ACC112 (cell line): ENCODE measurements around the gene STX5.
"Not testable (repeated sequence)": the region's sequence is repeated elsewhere in the genome, so short reads cannot be mapped to it uniquely, and the experiment has no call there.

Experiments
- H2AFZ ChIP-seq: fragments of 200-600 bp; sonication (generic); one replicate; pipeline ENCODE4 v1.6.0; 2017; ENCODE audit warnings: antibody characterized with exemption, low read length; ENCODE audit not compliant: unreplicated experiment
- H3K27ac ChIP-seq: fragments of 200-600 bp; sonication (generic); 2 replicates; pipeline ENCODE4 v1.5.1; 2014; ENCODE audit warnings: low read depth, mild to moderate bottlenecking, antibody characterized with exemption, low read length, moderate library complexity
- H3K27me3 ChIP-seq: fragments of 200-600 bp; sonication (generic); 2 replicates; pipeline ENCODE4 v1.6.1; 2014; ENCODE audit warnings: mild to moderate bottlenecking, antibody characterized with exemption, low read length, moderate library complexity, mixed read lengths; ENCODE audit not compliant: insufficient read depth
- H3K36me3 ChIP-seq: fragments of 200-600 bp; sonication (generic); 2 replicates; pipeline ENCODE4 v1.6.1; 2016; ENCODE audit warnings: mild to moderate bottlenecking, antibody characterized with exemption, low read length, moderate library complexity, mixed read lengths; ENCODE audit not compliant: insufficient read depth
- H3K4me1 ChIP-seq: fragments of 200-600 bp; sonication (generic); one replicate; pipeline ENCODE4 v1.6.1; 2016; ENCODE audit warnings: low read length, mixed read lengths; ENCODE audit not compliant: insufficient read depth, unreplicated experiment, control insufficient read depth
- H3K4me3 ChIP-seq: fragments of 200-600 bp; sonication (generic); 2 replicates; pipeline ENCODE4 v1.5.1; 2014; ENCODE audit warnings: mild to moderate bottlenecking, low read depth, low read length
- H3K79me2 ChIP-seq: fragments of 200-600 bp; sonication (generic); one replicate; pipeline ENCODE4 v1.6.0; 2016; ENCODE audit warnings: low read length; ENCODE audit not compliant: control insufficient read depth, unreplicated experiment, insufficient read depth

Gene STX5

GRCh38 chr11:62853279-62853965 lies 21.6 kb upstream of the STX5 start:
- peak overlapping the region; percentile 88 for H3K4me3 ChIP-seq

GRCh38 chr11:62852523-62853188 lies 20.8 kb upstream of the STX5 start:
- no peaks in the 10 kb centered on the region for H3K27me3 ChIP-seq
- peak overlapping the region; percentile 88 for H3K4me3 ChIP-seq
- peaks cover 26% of the 10 kb centered on the region for H3K4me1 ChIP-seq
- peaks cover 37% of the 10 kb centered on the region for H3K36me3 ChIP-seq
- H2AFZ ChIP-seq: no peak overlapping the region
- H3K27ac ChIP-seq: peak overlapping the region; percentile 8; the same call in 1 of the 2 replicates
- peaks cover 53% of the 10 kb centered on the region for H3K79me2 ChIP-seq

More at GRCh38 chr11:62853279-62853965, 21.6 kb upstream of the STX5 start:
- H3K4me1 ChIP-seq: peaks cover 32% of the 10 kb centered on the region
- H2AFZ ChIP-seq: no peak overlapping the region
- peak overlapping the region; percentile 56; the same call in 1 of the 2 replicates for H3K27ac ChIP-seq
- H3K79me2 ChIP-seq: peaks cover 60% of the 10 kb centered on the region
- peaks cover 37% of the 10 kb centered on the region for H3K36me3 ChIP-seq
- H3K27me3 ChIP-seq: no peaks in the 10 kb centered on the region

- Histone ChIP-seq H3K79me2 (peaks cover 46% of the 10 kb centered on the region), H3K36me3 (peaks cover 37% of the 10 kb centered on the region), H3K27me3 (no peaks in the 10 kb centered on the region), H3K4me1 (peaks cover 21% of the 10 kb centered on the region), H2AFZ (no peak overlapping the region), H3K27ac (peak overlapping the region; percentile 8; the same call in 1 of the 2 replicates), H3K4me3 (peak overlapping the region; percentile 88; the same call in 1 of the 2 replicates)
Observed at GRCh38 chr11:62851807-62852522, 20.1 kb upstream of the STX5 start.

GRCh38 chr11:62850911-62851806 lies 19.3 kb upstream of the STX5 start:
- peaks cover 37% of the 10 kb centered on the region for H3K36me3 ChIP-seq
- H2AFZ ChIP-seq: no peak overlapping the region
- no peaks in the 10 kb centered on the region for H3K27me3 ChIP-seq
- no peak overlapping the region for H3K4me3 ChIP-seq
- H3K27ac ChIP-seq: 0 out of 2 replicates have a peak overlapping the region, but pooled peaks have one; percentile 8
- peaks cover 38% of the 10 kb centered on the region for H3K79me2 ChIP-seq
- peaks cover 21% of the 10 kb centered on the region for H3K4me1 ChIP-seq

- Histone ChIP-seq H3K79me2 (peaks cover 8% of the 10 kb centered on the region), H3K27ac (no peak overlapping the region), H2AFZ (no peak overlapping the region), H3K4me3 (no peak overlapping the region), H3K36me3 (peaks cover 12% of the 10 kb centered on the region), H3K27me3 (no peaks in the 10 kb centered on the region), H3K4me1 (peaks cover 9% of the 10 kb centered on the region)
Observed at GRCh38 chr11:62847767-62848314, 16.0 kb upstream of the STX5 start.

GRCh38 chr11:62846177-62846576 lies 14.3 kb upstream of the STX5 start:
- peaks cover 9% of the 10 kb centered on the region for H3K4me1 ChIP-seq

GRCh38 chr11:62844154-62844553 lies 12.3 kb upstream of the STX5 start:
- Histone ChIP-seq H3K27ac (no peak overlapping the region), H3K27me3 (no peaks in the 10 kb centered on the region), H2AFZ (no peak overlapping the region), H3K36me3 (no peaks in the 10 kb centered on the region), H3K4me3 (no peak overlapping the region), H3K79me2 (peaks cover 2% of the 10 kb centered on the region), H3K4me1 (peaks cover 9% of the 10 kb centered on the region)

More at GRCh38 chr11:62846177-62846576, 14.3 kb upstream of the STX5 start:
- H3K36me3 ChIP-seq: no peaks in the 10 kb centered on the region
- H3K79me2 ChIP-seq: no peaks in the 10 kb centered on the region
- no peaks in the 10 kb centered on the region for H3K27me3 ChIP-seq
- H3K27ac ChIP-seq: no peak overlapping the region
- no peak overlapping the region for H3K4me3 ChIP-seq
- no peak overlapping the region for H2AFZ ChIP-seq

- Histone ChIP-seq H2AFZ (no peak overlapping the region), H3K36me3 (no peaks in the 10 kb centered on the region), H3K4me1 (peaks cover 9% of the 10 kb centered on the region), H3K79me2 (peaks cover 9% of the 10 kb centered on the region), H3K27me3 (no peaks in the 10 kb centered on the region), H3K4me3 (no peak overlapping the region), H3K27ac (no peak overlapping the region)
Observed at GRCh38 chr11:62843466-62843865, 11.6 kb upstream of the STX5 start.

- not testable (repeated sequence) for H3K4me3 ChIP-seq, H3K27me3 ChIP-seq, H3K36me3 ChIP-seq, H3K4me1 ChIP-seq, H3K27ac ChIP-seq
- H3K79me2 ChIP-seq: peaks cover 12% of the 10 kb centered on the region
- peak overlapping the region; percentile 80 for H2AFZ ChIP-seq
Observed at GRCh38 chr11:62842891-62843290, 11.0 kb upstream of the STX5 start.
